Spleen (tissue), 11 donors: ENCODE measurements around the gene CD248. TPM values are rescaled to one million over a fixed set of nuclear protein-coding genes. Genes with fewer than 3 reads are reported as not detected.

Experiments used
- DNase-seq: peaks from one replicate; pipeline ENCODE4 v3.0.0-alpha.2; 2020
- H3K27ac ChIP-seq, 8 donors: fragments of 200-600 bp; sonication (generic) in 7 of 8; 1 replicate in 4 of 8; 2 replicates in 4 of 8; pipeline versions ENCODE4 v1.5.0 to v1.8.0; 2016 to 2021; ENCODE audit warnings: inconsistent platforms in 4 of 8, mild to moderate bottlenecking in 4 of 8, moderate library complexity in 1 of 8
- H3K27me3 ChIP-seq, 7 donors: fragments of 200-600 bp; sonication (generic) in 6 of 7; replicated peaks in 1 of 7; 1 replicate in 4 of 7; 2 replicates in 3 of 7; pipeline versions ENCODE4 v1.5.0 to v1.8.0; 2016 to 2021; ENCODE audit warnings: inconsistent platforms in 3 of 7, mild to moderate bottlenecking in 1 of 7
- H3K36me3 ChIP-seq, 6 donors: fragments of 200-600 bp; sonication (generic) in 5 of 6; 1 replicate in 4 of 6; 2 replicates in 2 of 6; pipeline versions ENCODE4 v1.5.0 to v1.8.0; 2016 to 2021; ENCODE audit warnings: inconsistent platforms in 2 of 6
- H3K4me1 ChIP-seq, 6 donors: fragments of 200-600 bp; sonication (generic) in 5 of 6; 1 replicate in 3 of 6; 2 replicates in 3 of 6; pipeline versions ENCODE4 v1.5.0 to v1.8.0; 2016 to 2021; ENCODE audit warnings: inconsistent platforms in 3 of 6
- H3K4me3 ChIP-seq, 8 donors: fragments of 200-600 bp; sonication (generic) in 7 of 8; 1 replicate in 4 of 8; 2 replicates in 4 of 8; pipeline versions ENCODE4 v1.5.0 to v1.8.0; 2016 to 2021; ENCODE audit warnings: inconsistent platforms in 4 of 8, mild to moderate bottlenecking in 4 of 8, moderate library complexity in 2 of 8
- H3K9me3 ChIP-seq, 8 donors: fragments of 200-600 bp; sonication (generic) in 7 of 8; 1 replicate in 4 of 8; 2 replicates in 4 of 8; pipeline versions ENCODE4 v1.5.0 to v1.8.0; 2016 to 2021; ENCODE audit warnings: inconsistent platforms in 4 of 8
- POLR2A ChIP-seq, 3 donors: fragments of 450-650 bp; IDR thresholded peaks; one replicate each; pipeline ENCODE4 v1.5.1; 2017; ENCODE audit warnings: antibody characterized with exemption in 3 of 3, mild to moderate bottlenecking in 1 of 3
- POLR2AphosphoS5 ChIP-seq, 3 donors: sonication (generic); formaldehyde crosslinking; IDR thresholded peaks; one replicate each; pipeline ENCODE4 v1.5.1; 2017; ENCODE audit warnings: antibody characterized with exemption in 3 of 3
- WGBS, 5 donors: extraction: QIAGEN DNeasy Blood & Tissue Kit in 3 of 5; methylation state at CpG; one replicate each; pipeline versions ENCODE4 v1.1.5 to v1.1.7; 2013 to 2018; 5-methylcytosine and 5-hydroxymethylcytosine counted together
- intact Hi-C: fragments of 100-400 bp; cut with DNase I; formaldehyde crosslinking; loops from one replicate; pipeline ENCODE4 v1.15.0; 2023; ENCODE audit warnings: low total_unique reads
- polyA plus RNA-seq, 3 donors: library from polyadenylated mRNA; stranded (reverse); fragments of 200-250 nt; gene quantifications; one replicate each; pipeline ENCODE4 v1.2.1, GENCODE V29; 2013
- total RNA-seq, 7 donors: library from RNA; depleted of rRNA in 3 of 7; stranded (reverse); fragments of >200 nt in 3 of 7; fragmentation: NEBNext Ultra II Directional in 4 of 7; extraction: Animal tissue kit (Norgen Biotek cat#: 25700) in 4 of 7; gene quantifications; one replicate each; pipeline versions ENCODE4 v1.1.0 to v1.2.1, GENCODE V29; 2016 to 2021
- TF ChIP-seq, protein P1 (sequence below), 11 experiments: fragments of 200-600 bp in 7 of 11; fragments of 450-650 bp in 4 of 11; sonication (generic) in 4 of 11; IDR thresholded peaks in 8 of 11; conservative IDR thresholded peaks in 3 of 11; 1 replicate in 7 of 11; 2 replicates in 4 of 11; pipeline versions ENCODE4 v1.4.0 to v1.8.0; 2016 to 2021; ENCODE audit warnings: antibody characterized with exemption in 11 of 11, inconsistent platforms in 4 of 11, mild to moderate bottlenecking in 1 of 11
- donor health status: healthy with polysubstance abuse.
- donor health status: DM: no; HTN: no; CAD: no; lungs with moderate emphysema.
- donor health status: DM: no; HTN: no; CAD: no.
- donor health status: Bipolar disorder and iron deficiency.
- donor health status: healthy.
- donor health status: DM: no; HTN: no; CAD: no.
- donor health status: DM: yes; HTN: yes; CAD: no.

The CD248 gene
- total and polyA plus RNA-seq, 10 donors = 1.7 to 15.7 (median 4.9) TPM

DNA sequence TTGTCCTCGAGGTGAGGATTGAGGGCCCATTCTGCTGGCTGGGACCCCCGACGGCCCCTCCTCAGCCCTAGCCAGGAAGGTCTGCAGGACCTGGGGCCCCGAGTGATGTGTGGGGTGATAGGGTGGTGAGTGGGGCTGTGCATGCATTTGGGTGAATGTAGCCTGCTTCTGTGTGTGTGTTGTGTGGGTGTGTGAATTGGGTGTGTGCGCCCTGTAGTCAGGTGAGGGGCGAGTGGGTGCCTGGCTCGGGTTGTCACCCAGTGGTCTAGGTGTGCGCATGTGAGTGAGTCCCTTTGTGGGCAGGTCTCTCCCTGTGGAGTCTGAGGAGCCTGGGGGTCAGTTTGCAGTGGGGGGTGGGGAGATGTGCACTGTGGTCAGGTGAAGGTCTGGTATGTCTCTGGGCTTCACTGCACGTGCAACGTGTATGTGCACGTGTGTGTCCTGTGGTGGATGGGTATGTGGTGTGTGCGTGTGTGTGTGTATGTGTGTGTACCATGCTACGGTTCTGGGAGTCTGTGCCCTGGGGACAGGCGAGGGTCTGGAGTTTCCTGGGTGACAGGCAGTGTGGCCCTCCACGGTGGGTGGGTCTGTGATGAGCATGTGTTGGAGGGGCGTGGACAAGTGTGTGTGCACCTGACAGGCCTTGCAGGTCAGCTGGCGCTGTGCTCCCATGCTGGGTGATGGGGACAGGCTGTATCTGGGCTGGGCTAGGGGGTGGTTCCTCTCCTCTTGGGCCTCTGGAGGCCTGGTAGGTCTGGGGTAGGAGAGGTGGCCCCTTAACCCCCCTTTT, 24.1 kb downstream of the CD248 start:
- TF ChIP-seq, protein P1, sequence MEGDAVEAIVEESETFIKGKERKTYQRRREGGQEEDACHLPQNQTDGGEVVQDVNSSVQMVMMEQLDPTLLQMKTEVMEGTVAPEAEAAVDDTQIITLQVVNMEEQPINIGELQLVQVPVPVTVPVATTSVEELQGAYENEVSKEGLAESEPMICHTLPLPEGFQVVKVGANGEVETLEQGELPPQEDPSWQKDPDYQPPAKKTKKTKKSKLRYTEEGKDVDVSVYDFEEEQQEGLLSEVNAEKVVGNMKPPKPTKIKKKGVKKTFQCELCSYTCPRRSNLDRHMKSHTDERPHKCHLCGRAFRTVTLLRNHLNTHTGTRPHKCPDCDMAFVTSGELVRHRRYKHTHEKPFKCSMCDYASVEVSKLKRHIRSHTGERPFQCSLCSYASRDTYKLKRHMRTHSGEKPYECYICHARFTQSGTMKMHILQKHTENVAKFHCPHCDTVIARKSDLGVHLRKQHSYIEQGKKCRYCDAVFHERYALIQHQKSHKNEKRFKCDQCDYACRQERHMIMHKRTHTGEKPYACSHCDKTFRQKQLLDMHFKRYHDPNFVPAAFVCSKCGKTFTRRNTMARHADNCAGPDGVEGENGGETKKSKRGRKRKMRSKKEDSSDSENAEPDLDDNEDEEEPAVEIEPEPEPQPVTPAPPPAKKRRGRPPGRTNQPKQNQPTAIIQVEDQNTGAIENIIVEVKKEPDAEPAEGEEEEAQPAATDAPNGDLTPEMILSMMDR (IDR thresholded peaks at IDR 0.05 in 8 of 11, conservative IDR thresholded peaks at IDR 0.05 in 3 of 11) = no peak
- TF ChIP-seq POLR2AphosphoS5 (IDR thresholded peaks at IDR 0.05) = no peak
- TF ChIP-seq POLR2A (IDR thresholded peaks at IDR 0.05) = no peak
- Histone ChIP-seq H3K4me1 (peaks cover 14 to 44% (median 33%) of the 10 kb centered on the region in 6 donors), H3K27me3 (peaks cover 0 to 73% (median 37%) of the 10 kb centered on the region in 7 donors), H3K27ac (no peak overlapping the region), H3K4me3 (peak overlapping the region in 1 of 8 donors; percentile 73), H3K9me3 (no peaks in the 10 kb centered on the region), H3K36me3 (no peaks in the 10 kb centered on the region)
- WGBS, 5 donors = 40 to 64% (median 55%) methylated on average over 12 to 17 of the region's 17 CpGs
- intact Hi-C loops = no loop called here
- DNase-seq = no peak

DNA sequence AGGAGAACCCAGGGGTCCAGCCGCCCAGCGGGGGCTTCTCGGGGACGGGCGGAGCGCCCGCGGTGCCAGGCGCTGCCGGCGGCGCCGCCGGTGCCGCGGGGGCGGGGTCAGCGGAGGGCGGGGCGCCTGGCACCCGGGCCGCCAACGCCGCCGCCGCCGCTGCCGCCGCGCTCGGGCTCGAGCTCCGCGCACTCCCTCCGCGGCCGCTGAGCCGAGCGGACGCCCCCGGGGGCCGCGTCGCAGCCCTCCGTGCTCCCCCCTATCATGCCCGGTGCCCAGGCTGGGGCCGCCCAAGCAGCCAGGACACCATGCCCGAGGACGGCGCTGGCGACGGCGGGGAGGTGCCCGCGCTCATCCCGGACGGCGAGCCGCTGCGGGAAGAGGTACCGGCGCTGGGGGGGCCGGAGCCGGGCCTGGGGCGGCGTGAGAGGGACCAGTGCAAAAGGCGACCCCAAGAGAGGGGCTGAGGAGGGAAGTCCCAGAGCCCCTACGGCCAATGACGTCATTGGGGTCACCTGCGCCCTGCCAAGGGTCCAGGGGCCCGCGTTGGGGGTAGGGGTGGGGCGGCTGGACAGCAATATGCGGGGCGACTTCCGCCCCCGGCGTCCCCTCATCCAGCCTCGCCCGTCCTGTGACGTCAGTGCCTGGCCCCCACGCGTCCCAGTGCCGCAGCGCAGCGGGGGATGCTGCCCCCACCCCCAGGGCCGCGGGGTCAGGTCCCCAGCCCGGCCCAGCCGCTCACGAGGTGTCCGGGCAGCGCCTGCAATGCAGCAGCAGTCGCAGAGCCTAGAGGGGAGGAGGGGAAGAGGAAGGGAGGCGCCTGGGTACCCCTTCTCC, 24.9 kb downstream of the CD248 start, which contains the start of gene TMEM151A:
TMEM151A (plus strand) TSS at position 189 of the 837 bp plus-strand sequence; CDS start at position 309, 120 bp downstream.
- peaks cover 0 to 68% (median 37%) of the 10 kb centered on the region in 7 donors for H3K27me3 ChIP-seq
- H3K27ac ChIP-seq = no peak within 1 kb of the TSS
- no peak for DNase-seq
- peaks cover 18 to 52% (median 40%) of the 10 kb centered on the region in 6 donors for H3K4me1 ChIP-seq
- no peaks in the 10 kb centered on the region for H3K36me3 ChIP-seq
- H3K4me3 ChIP-seq = peak within 1 kb of the TSS; percentile 27 to 73 (median 44)
- TF ChIP-seq POLR2A (IDR thresholded peaks at IDR 0.05) (no peak), POLR2AphosphoS5 (IDR thresholded peaks at IDR 0.05) (no peak)
- TF ChIP-seq, protein P1 (IDR thresholded peaks at IDR 0.05 in 8 of 11, conservative IDR thresholded peaks at IDR 0.05 in 3 of 11) = no peak
- intact Hi-C loops = no loop called here
- 2 to 3% (median 3%) methylated on average over 46 to 95 of the region's 95 CpGs for WGBS, 5 donors
- H3K9me3 ChIP-seq = no peaks in the 10 kb centered on the region

DNA sequence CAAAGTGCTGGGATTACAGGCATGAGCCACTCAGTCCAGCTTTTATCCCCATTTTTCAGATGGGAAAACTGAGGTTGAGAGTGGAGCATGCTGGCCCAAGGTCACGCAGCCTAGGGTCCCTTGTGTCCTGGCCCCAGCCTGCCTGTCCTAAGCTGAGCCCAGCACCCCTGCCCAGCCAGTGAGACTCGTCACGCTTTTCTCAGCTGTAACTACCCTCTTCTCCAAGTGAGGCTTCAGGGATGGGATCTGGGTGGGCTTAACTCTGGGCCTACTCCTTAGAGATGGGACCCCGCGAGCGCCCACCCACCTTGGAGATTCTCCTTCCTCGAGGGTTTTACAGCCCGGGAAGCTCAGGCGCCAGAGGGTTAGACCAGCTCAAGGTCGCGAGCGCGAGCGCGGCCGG, 25.5 kb downstream of the CD248 start:
- WGBS, 5 donors = 17 to 40% (median 21%) methylated on average over 8 to 16 of the region's 16 CpGs
- intact Hi-C loops = no loop called here
- peaks cover 0 to 63% (median 37%) of the 10 kb centered on the region in 7 donors for H3K27me3 ChIP-seq
- H3K27ac ChIP-seq = no peak overlapping the region
- TF ChIP-seq POLR2AphosphoS5 (IDR thresholded peaks at IDR 0.05) (no peak), POLR2A (IDR thresholded peaks at IDR 0.05) (no peak)
- TF ChIP-seq, protein P1 (IDR thresholded peaks at IDR 0.05 in 8 of 11, conservative IDR thresholded peaks at IDR 0.05 in 3 of 11) = no peak
- H3K36me3 ChIP-seq = no peaks in the 10 kb centered on the region
- H3K4me3 ChIP-seq = peak overlapping the region in 5 of 8 donors; percentile 43 to 73 (median 45)
- H3K9me3 ChIP-seq = no peaks in the 10 kb centered on the region
- H3K4me1 ChIP-seq = peaks cover 18 to 59% (median 42%) of the 10 kb centered on the region in 6 donors
- DNase-seq = no peak
